Measurements from ENCODE around the gene PDGFRA. TPM values are rescaled to one million over a fixed set of nuclear protein-coding genes. Genes with fewer than 3 reads are reported as not detected.

PDGFRA gene
- total RNA-seq, 4 donors from 2014 or later, result 20.6 to 190 (median 65.5) TPM

DNA sequence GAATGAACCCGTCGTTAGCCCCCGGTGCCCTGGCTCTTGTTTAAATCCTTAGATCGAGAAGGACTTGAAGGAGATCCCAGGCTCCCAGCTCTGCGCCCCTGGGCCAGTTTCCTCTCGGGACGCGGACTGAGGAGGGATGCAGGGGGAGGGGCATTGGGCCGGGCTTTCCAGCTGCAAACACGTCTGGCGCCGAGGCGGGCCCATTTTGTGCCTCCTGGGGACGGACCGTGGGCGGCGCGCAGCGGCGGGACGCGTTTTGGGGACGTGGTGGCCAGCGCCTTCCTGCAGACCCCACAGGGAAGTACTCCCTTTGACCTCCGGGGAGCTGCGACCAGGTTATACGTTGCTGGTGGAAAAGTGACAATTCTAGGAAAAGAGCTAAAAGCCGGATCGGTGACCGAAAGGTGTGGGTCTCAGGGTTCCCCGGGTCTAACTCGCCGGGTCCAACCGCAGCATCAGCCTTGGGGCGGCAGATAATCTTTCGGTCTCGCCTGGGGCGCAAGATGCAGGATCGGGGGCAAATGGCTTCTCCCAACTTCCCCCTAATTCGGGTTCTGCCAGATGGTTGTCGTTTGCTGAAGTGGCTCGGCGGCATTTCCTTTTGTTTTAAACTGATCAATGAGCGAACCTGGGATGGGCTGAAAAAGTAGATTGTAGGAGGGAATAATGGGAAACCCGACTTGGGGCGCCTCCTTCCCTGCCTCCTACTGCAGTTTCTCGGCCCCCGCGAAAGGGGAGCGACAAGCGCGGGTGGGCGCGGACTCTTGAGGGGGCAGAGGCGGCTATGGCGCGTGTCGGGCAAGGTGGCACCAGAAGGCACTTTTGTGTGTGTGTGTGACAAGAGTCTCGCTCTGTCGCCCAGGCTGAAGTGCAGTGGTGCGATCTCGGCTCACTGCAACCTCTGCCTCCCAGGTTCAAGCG, 2.9 kb downstream of the PDGFRA start:
- TF ChIP-seq POLR2AphosphoS5 (IDR thresholded peaks at IDR 0.05) (no peak), EP300 (IDR thresholded peaks at IDR 0.05; ENCODE audit: low read depth) (no peak), POLR2A (IDR thresholded peaks at IDR 0.05) (no peak)
- TF ChIP-seq, protein P1, sequence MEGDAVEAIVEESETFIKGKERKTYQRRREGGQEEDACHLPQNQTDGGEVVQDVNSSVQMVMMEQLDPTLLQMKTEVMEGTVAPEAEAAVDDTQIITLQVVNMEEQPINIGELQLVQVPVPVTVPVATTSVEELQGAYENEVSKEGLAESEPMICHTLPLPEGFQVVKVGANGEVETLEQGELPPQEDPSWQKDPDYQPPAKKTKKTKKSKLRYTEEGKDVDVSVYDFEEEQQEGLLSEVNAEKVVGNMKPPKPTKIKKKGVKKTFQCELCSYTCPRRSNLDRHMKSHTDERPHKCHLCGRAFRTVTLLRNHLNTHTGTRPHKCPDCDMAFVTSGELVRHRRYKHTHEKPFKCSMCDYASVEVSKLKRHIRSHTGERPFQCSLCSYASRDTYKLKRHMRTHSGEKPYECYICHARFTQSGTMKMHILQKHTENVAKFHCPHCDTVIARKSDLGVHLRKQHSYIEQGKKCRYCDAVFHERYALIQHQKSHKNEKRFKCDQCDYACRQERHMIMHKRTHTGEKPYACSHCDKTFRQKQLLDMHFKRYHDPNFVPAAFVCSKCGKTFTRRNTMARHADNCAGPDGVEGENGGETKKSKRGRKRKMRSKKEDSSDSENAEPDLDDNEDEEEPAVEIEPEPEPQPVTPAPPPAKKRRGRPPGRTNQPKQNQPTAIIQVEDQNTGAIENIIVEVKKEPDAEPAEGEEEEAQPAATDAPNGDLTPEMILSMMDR (IDR thresholded peaks at IDR 0.05), result no peak
- H3K9me3 ChIP-seq, result no peaks in the 10 kb centered on the region
- in situ Hi-C loops (cut with MboI; ENCODE audit: low pct_ligation_motif_present in 1 of 4, low pct_unique_long_range_greater_than_20kb in 1 of 4, low sequenced_read_pairs in 3 of 4) (loop anchor here in 3 of 4 donors (10.0 to 25.0 kb wide), 5 partner anchors 520 to 1220 kb away; partner anchors contain the start of gene SCFD2 (in 1 of the 3)), intact Hi-C loops (cut with DNase I; ENCODE audit: low total_unique reads) (loop anchor here (5.0 kb wide), 2 partner anchors 325 to 1035 kb away; no protein-coding TSS in a partner anchor)
- no peaks in the 10 kb centered on the region for H3K36me3 ChIP-seq
- H3K27me3 ChIP-seq, result peaks cover 89% of the 10 kb centered on the region
- peak overlapping the region; percentile 4 to 56 (median 30) for H3K4me3 ChIP-seq
- H3K27ac ChIP-seq, result peak overlapping the region; percentile 55 to 79 (median 69)
- DNase-seq, result no peak
- WGBS, 2 donors (ENCODE audit: low coverage in 1 of 2), result 16% methylated on average over 60 of the region's 63 CpGs; no CpG with 5 or more reads in 1 of the 2 donors
- peaks cover 6 to 60% (median 41%) of the 10 kb centered on the region in 4 donors for H3K4me1 ChIP-seq

DNA sequence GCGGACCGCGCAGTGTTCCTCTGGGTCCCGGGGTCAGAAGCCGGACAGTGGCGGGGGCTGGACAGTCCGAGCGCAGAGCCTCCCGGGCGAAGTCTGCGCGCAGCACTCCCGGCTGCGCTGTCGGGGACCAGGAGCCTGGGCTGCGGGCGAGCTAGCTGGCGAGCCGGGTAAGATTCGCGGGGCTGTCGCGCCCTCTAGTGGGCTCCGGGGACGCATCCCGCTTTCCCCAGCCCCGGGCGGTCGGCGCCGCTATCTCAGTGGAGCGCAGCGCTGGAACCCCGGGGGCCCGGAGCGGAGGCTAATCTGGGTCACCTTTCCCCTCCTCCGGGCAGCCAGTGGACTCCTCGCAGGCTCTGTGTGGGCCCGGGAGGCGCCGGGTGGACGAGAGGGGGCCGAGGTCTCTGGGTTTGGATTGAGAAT, 4.2 kb downstream of the PDGFRA start:
- Histone ChIP-seq H3K27ac (peak overlapping the region; percentile 55 to 79 (median 69)), H3K4me3 (peak overlapping the region; percentile 19 to 56 (median 37)), H3K4me1 (peaks cover 4 to 48% (median 29%) of the 10 kb centered on the region in 4 donors), H3K9me3 (no peaks in the 10 kb centered on the region), H3K27me3 (peaks cover 76% of the 10 kb centered on the region), H3K36me3 (no peaks in the 10 kb centered on the region)
- TF ChIP-seq, protein P1 (IDR thresholded peaks at IDR 0.05), result peak; percentile 63 to 84 (median 72)
- TF ChIP-seq POLR2A (IDR thresholded peaks at IDR 0.05) (no peak), EP300 (IDR thresholded peaks at IDR 0.05; ENCODE audit: low read depth) (no peak), POLR2AphosphoS5 (IDR thresholded peaks at IDR 0.05) (no peak)
- peak; percentile 81 for DNase-seq
- WGBS, 2 donors (ENCODE audit: low coverage in 1 of 2), result 0% methylated on average over 38 of the region's 43 CpGs; no CpG with 5 or more reads in 1 of the 2 donors
- in situ Hi-C loops (cut with MboI; ENCODE audit: low pct_ligation_motif_present in 1 of 4, low pct_unique_long_range_greater_than_20kb in 1 of 4, low sequenced_read_pairs in 3 of 4) (loop anchor here in 3 of 4 donors (10.0 to 25.0 kb wide), 5 partner anchors 521 to 1221 kb away; partner anchors contain the start of gene SCFD2 (in 1 of the 3)), intact Hi-C loops (cut with DNase I; ENCODE audit: low total_unique reads) (loop anchor here (5.0 kb wide), 2 partner anchors 326 to 1036 kb away; no protein-coding TSS in a partner anchor)

DNA sequence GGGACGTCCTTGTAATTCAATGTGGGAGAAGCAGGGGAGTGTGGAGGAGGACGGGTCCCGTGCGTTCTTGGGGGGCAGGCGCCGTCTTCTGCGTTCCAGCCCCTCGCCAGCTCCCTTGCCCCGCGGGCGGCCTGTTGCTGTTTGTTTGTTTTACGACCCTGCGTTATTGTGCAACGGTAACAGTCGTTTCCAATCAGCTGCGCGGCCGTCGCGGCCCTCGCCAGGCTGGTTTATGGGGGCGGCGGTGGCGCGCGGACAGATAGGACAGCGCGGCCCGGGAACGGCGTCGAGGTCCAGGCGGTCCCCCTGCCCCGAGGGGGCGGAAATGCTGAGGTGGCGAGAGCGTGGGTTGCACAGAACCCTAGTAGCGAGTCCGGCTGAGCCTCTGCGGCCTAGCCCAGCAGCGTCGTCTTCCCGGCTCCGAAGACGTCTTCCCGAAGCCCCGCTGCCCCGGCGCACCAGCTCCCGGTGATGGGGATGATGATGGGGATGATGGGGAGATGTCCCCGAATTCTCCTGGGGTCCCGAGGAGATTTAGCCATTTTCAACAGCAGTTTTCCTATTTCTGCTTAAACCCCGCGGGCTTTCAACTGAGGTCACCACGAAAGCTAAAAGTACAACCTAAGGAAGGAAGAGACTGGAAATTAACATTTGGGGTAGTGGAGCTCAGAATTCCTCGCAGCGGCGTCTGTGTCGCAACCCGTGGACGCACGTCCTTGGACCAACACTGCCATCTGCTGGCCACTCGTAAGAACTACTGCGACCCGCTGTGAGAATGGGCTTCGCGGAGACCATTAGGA, 4.8 kb downstream of the PDGFRA start:
- in situ Hi-C loops (cut with MboI; ENCODE audit: low pct_ligation_motif_present in 1 of 4, low pct_unique_long_range_greater_than_20kb in 1 of 4, low sequenced_read_pairs in 3 of 4), result loop anchor here in 3 of 4 donors (10.0 to 25.0 kb wide), 5 partner anchors 522 to 1222 kb away; partner anchors contain the start of gene SCFD2 (in 1 of the 3)
- 0 to 4% methylated on average over 10 to 60 of the region's 67 CpGs for WGBS, 2 donors (ENCODE audit: low coverage in 1 of 2)

More for the DNA sequence above, 4.8 kb downstream of the PDGFRA start:
- Histone ChIP-seq H3K4me1 (peaks cover 4 to 48% (median 29%) of the 10 kb centered on the region in 4 donors), H3K27me3 (peaks cover 70% of the 10 kb centered on the region), H3K27ac (peak overlapping the region; percentile 55 to 79 (median 69)), H3K9me3 (no peaks in the 10 kb centered on the region), H3K36me3 (no peaks in the 10 kb centered on the region), H3K4me3 (peak overlapping the region; percentile 19 to 56 (median 37))
- intact Hi-C loops (cut with DNase I; ENCODE audit: low total_unique reads), result loop anchor here (5.0 kb wide), 2 partner anchors 327 to 1037 kb away; no protein-coding TSS in a partner anchor
- TF ChIP-seq, protein P1 (IDR thresholded peaks at IDR 0.05), result peak; percentile 92 to 95 (median 95)
- TF ChIP-seq POLR2A (IDR thresholded peaks at IDR 0.05), result no peak
- peak; percentile 80 for DNase-seq

Data from transverse colon (tissue), 4 donors.